GM10248 (cell line): ENCODE data around the gene ZNF830.
"Not testable (repeated sequence)": the region's sequence is repeated elsewhere in the genome, so short reads cannot be mapped to it uniquely, and the experiment has no call there.

ENCODE experiments used
- CTCF ChIA-PET: fragments of 300-600 bp; sonication (Branson Sonifier 250); formaldehyde crosslinking; extraction: SDS; loops from one replicate; lab custom pipeline; 2021; ENCODE audit warnings: antibody characterized with exemption; lab: Yijun Ruan, JAX
- POLR2A ChIA-PET: fragments of 350-650 bp; sonication (Branson Sonifier 250); formaldehyde crosslinking; extraction: SDS; loops from one replicate; lab custom pipeline; 2020; ENCODE audit warnings: antibody characterized with exemption; lab: Yijun Ruan, JAX
- DNase-seq: peaks from one replicate; pipeline ENCODE4 v3.0.0; 2012; ENCODE audit errors: extremely low spot score
- CTCF ChIP-seq: IDR thresholded peaks from 2 replicates; pipeline ENCODE4 v1.5.1; 2012; ENCODE audit warnings: mild to moderate bottlenecking, low read depth; ENCODE audit errors: extremely low read depth, missing control alignments, control extremely low read depth

Gene ZNF830

GRCh38 chr17:34997355-34997862 lies 36.1 kb downstream of the ZNF830 start:
- POLR2A ChIA-PET: no interaction called here
- no peak for DNase-seq
- TF ChIP-seq CTCF: no peak
- CTCF ChIA-PET: interaction anchor here (0.6 to 13.0 kb wide), 17 partner anchors 9 to 455 kb away, joined by 3 to 155 read pairs (median 4); partner anchors contain the start of genes FNDC8, LIG3, NLE1 and RAD51D

- peak; percentile 90 for DNase-seq
- peak; percentile 93 for TF ChIP-seq CTCF
- CTCF ChIA-PET: interaction anchor here (0.6 to 13.0 kb wide), 17 partner anchors 10 to 144 kb away, joined by 3 to 155 read pairs (median 5); partner anchors contain the start of genes FNDC8, LIG3, NLE1 and RAD51D
- POLR2A ChIA-PET: no interaction called here
Observed at GRCh38 chr17:34998205-34998604, 36.9 kb downstream of the ZNF830 start.

GRCh38 chr17:34999456-34999855 lies 38.1 kb downstream of the ZNF830 start:
- POLR2A ChIA-PET: interaction anchor here (0.8 kb wide), 1 partner anchor 748 kb away, joined by 4 read pairs; no protein-coding TSS in a partner anchor
- no peak for TF ChIP-seq CTCF
- CTCF ChIA-PET: interaction anchor here (0.8 to 13.0 kb wide), 16 partner anchors 9 to 142 kb away, joined by 3 to 155 read pairs (median 5); partner anchors contain the start of genes FNDC8, LIG3, NLE1 and RAD51D
- DNase-seq: no peak

GRCh38 chr17:35000965-35001364 lies 39.6 kb downstream of the ZNF830 start:
- CTCF ChIA-PET: interaction anchor here (1.7 to 13.0 kb wide), 4 partner anchors 9 to 120 kb away, joined by 3 to 155 read pairs (median 33); partner anchors contain the start of genes FNDC8 and RAD51D
- POLR2A ChIA-PET, DNase-seq: not testable (repeated sequence)

GRCh38 chr17:35001549-35001948 lies 40.2 kb downstream of the ZNF830 start:
- DNase-seq: no peak
- POLR2A ChIA-PET: no interaction called here
- CTCF ChIA-PET: interaction anchor here (1.1 to 13.0 kb wide), 5 partner anchors 10 to 119 kb away, joined by 3 to 155 read pairs (median 5); partner anchors contain the start of genes FNDC8 and RAD51D
- TF ChIP-seq CTCF: no peak

- ChIA-PET CTCF (interaction anchor here (0.7 to 13.0 kb wide), 6 partner anchors 8 to 118 kb away, joined by 3 to 155 read pairs (median 6); partner anchors contain the start of genes FNDC8 and RAD51D), POLR2A (no interaction called here)
- DNase-seq: no peak
- TF ChIP-seq CTCF: no peak
Observed at GRCh38 chr17:35002876-35003551, 41.7 kb downstream of the ZNF830 start.
